HepG2 (cell line): ENCODE data around the gene USH2A.

ENCODE experiments used
- ARID4A ChIP-seq: sonication (generic); formaldehyde crosslinking; IDR thresholded peaks from 2 replicates; pipeline ENCODE4 v1.5.0; 2020; ENCODE audit warnings: mild to moderate bottlenecking, missing genetic modification reagents, borderline replicate concordance
- CENPX ChIP-seq: sonication (generic); formaldehyde crosslinking; IDR thresholded peaks from 2 replicates; pipeline ENCODE4 v1.9.0; 2021; ENCODE audit warnings: mild to moderate bottlenecking, missing genetic modification reagents, moderate library complexity
- CTCF ChIP-seq: sonication (generic); formaldehyde crosslinking; IDR thresholded peaks from 2 replicates; pipeline ENCODE4 v1.5.0; 2020; ENCODE audit warnings: mild to moderate bottlenecking, missing genetic modification reagents, moderate library complexity
- EP300 ChIP-seq, 3 experiments: sonication (generic) in 1 of 3; formaldehyde crosslinking in 1 of 3; IDR thresholded peaks; 2 replicates each; pipeline versions ENCODE4 v1.5.1 to v1.6.1; 2011 to 2020; ENCODE audit warnings: low read depth in 2 of 3, low read length in 2 of 3, borderline replicate concordance in 1 of 3, improper control_type of control experiment in 1 of 3, mild to moderate bottlenecking in 1 of 3, missing genetic modification reagents in 1 of 3, moderate library complexity in 1 of 3
- EZH2 ChIP-seq: conservative IDR thresholded peaks from 2 replicates; pipeline ENCODE4 v1.6.1; 2012; ENCODE audit warnings: mild to moderate bottlenecking, low read depth, low read length, moderate library complexity
- HOXA5 ChIP-seq: sonication (generic); formaldehyde crosslinking; IDR thresholded peaks from 2 replicates; pipeline ENCODE4 v1.4.0; 2020; ENCODE audit warnings: missing genetic modification reagents
- PATZ1 ChIP-seq: sonication (generic); formaldehyde crosslinking; IDR thresholded peaks from 2 replicates; pipeline ENCODE4 v1.4.0; 2020; ENCODE audit warnings: missing genetic modification reagents
- POLR2A ChIP-seq, 2 experiments: IDR thresholded peaks; 2 replicates each; pipeline ENCODE4 v1.6.1; 2011; ENCODE audit warnings: low read depth in 2 of 2, low read length in 2 of 2, mild to moderate bottlenecking in 1 of 2, moderate library complexity in 1 of 2; ENCODE audit not compliant: insufficient read depth in 1 of 2
- RNF219 ChIP-seq: sonication (generic); formaldehyde crosslinking; IDR thresholded peaks from 2 replicates; pipeline ENCODE4 v1.5.0; 2020; ENCODE audit warnings: mild to moderate bottlenecking, missing genetic modification reagents
- USF2 ChIP-seq, 2 experiments: sonication (generic) in 1 of 2; formaldehyde crosslinking in 1 of 2; IDR thresholded peaks; 2 replicates each; pipeline versions ENCODE4 v1.5.1 to v1.6.1; 2011 to 2020; ENCODE audit warnings: borderline replicate concordance in 1 of 2, low read depth in 1 of 2, low read length in 1 of 2, mild to moderate bottlenecking in 1 of 2, missing genetic modification reagents in 1 of 2, moderate library complexity in 1 of 2
- YY1 ChIP-seq: IDR thresholded peaks from 2 replicates; pipeline ENCODE4 v1.6.1; 2011; ENCODE audit warnings: low read length, low read depth, moderate library complexity, mild to moderate bottlenecking; ENCODE audit not compliant: insufficient read depth, insufficient replicate concordance
- ZBTB21 ChIP-seq: sonication (generic); formaldehyde crosslinking; IDR thresholded peaks from 2 replicates; pipeline ENCODE4 v1.4.0; 2020; ENCODE audit warnings: missing genetic modification reagents
- ZNF329 ChIP-seq: sonication (generic); formaldehyde crosslinking; IDR thresholded peaks from 2 replicates; pipeline ENCODE4 v1.9.0; 2021; ENCODE audit warnings: low read depth, mild to moderate bottlenecking, missing genetic modification reagents
- ZNF589 ChIP-seq: sonication (generic); formaldehyde crosslinking; conservative IDR thresholded peaks from 2 replicates; pipeline ENCODE4 v1.8.0; 2022; ENCODE audit warnings: mild to moderate bottlenecking, moderate library complexity, missing genetic modification reagents

GRCh38 chr1:216207154-216207553, 216.1 kb downstream of the USH2A start:
- no peak for TF ChIP-seq EZH2
- no peak for TF ChIP-seq PATZ1 (CRISPR knock-in tag)
- TF ChIP-seq YY1: no peak
- TF ChIP-seq USF2 (IDR thresholded peaks at IDR 0.05; ENCODE audit: low read depth, low read length): no peak
- no peak for TF ChIP-seq USF2 (CRISPR knock-in tag; IDR thresholded peaks at IDR 0.05; ENCODE audit: borderline replicate concordance)
- no peak for TF ChIP-seq HOXA5 (CRISPR knock-in tag)
- TF ChIP-seq CENPX (CRISPR knock-in tag): no peak
- TF ChIP-seq ZBTB21 (CRISPR knock-in tag): no peak
- TF ChIP-seq POLR2A (IDR thresholded peaks at IDR 0.05; ENCODE audit: insufficient read depth in 1 of 2, low read depth in 2 of 2, low read length in 2 of 2): no peak
- TF ChIP-seq CTCF: no peak
- TF ChIP-seq ZNF329 (CRISPR knock-in tag): no peak
- no peak for TF ChIP-seq RNF219 (CRISPR knock-in tag)
- TF ChIP-seq ZNF589 (CRISPR knock-in tag): no peak
- peak in 1 of 2 experiments; percentile 66; a peak in 2 of 4 replicates for TF ChIP-seq EP300 (IDR thresholded peaks at IDR 0.05; ENCODE audit: low read depth in 2 of 2, low read length in 2 of 2)
- TF ChIP-seq EP300 (CRISPR knock-in tag; IDR thresholded peaks at IDR 0.05; ENCODE audit: borderline replicate concordance): no peak
- TF ChIP-seq ARID4A (CRISPR knock-in tag): no peak
